GM18867 (cell line): Measurements from ENCODE around the gene LOXHD1.

Source experiments
- ATAC-seq: cut with Tn5 transposase; IDR thresholded peaks from one replicate; pipeline ENCODE4 v1.9.1; 2021; ENCODE audit warnings: mild to moderate bottlenecking, moderate library complexity; ENCODE audit not compliant: unreplicated experiment

Gene LOXHD1

GRCh38 chr18:46554406-46555080, 102.5 kb downstream of the LOXHD1 start:
- no peak for ATAC-seq

GRCh38 chr18:46550609-46551008, 106.4 kb downstream of the LOXHD1 start:
- no peak for ATAC-seq

- ATAC-seq, result no peak
These were observed 109.5 kb downstream of the LOXHD1 start for GRCh38 chr18:46547520-46547919.

GRCh38 chr18:46546111-46546640, 110.8 kb downstream of the LOXHD1 start:
- no peak for ATAC-seq

GRCh38 chr18:46542545-46542944, 114.5 kb downstream of the LOXHD1 start:
- no peak for ATAC-seq

GRCh38 chr18:46541626-46542189, 115.3 kb downstream of the LOXHD1 start:
- ATAC-seq, result no peak

- no peak for ATAC-seq
These were observed 118.6 kb downstream of the LOXHD1 start for GRCh38 chr18:46538376-46538775.

GRCh38 chr18:46536215-46536874, 120.7 kb downstream of the LOXHD1 start:
- no peak for ATAC-seq

GRCh38 chr18:46531482-46531881, 125.5 kb downstream of the LOXHD1 start:
- no peak for ATAC-seq

- ATAC-seq, result no peak
These were observed 129.0 kb downstream of the LOXHD1 start for GRCh38 chr18:46528037-46528436.

GRCh38 chr18:46519870-46520269, 137.2 kb downstream of the LOXHD1 start:
- no peak for ATAC-seq

GRCh38 chr18:46518438-46518837, 138.6 kb downstream of the LOXHD1 start:
- no peak for ATAC-seq

- ATAC-seq, result no peak
These were observed 140.5 kb downstream of the LOXHD1 start for GRCh38 chr18:46516555-46516954.

- ATAC-seq, result no peak
These were observed 146.6 kb downstream of the LOXHD1 start for GRCh38 chr18:46510386-46510785.

- ATAC-seq, result no peak
These were observed 147.5 kb downstream of the LOXHD1 start for GRCh38 chr18:46509530-46509929.

GRCh38 chr18:46506974-46507586, 149.9 kb downstream of the LOXHD1 start:
- no peak for ATAC-seq

- no peak for ATAC-seq
These were observed 154.6 kb downstream of the LOXHD1 start for GRCh38 chr18:46502444-46502843.

GRCh38 chr18:46497129-46497528, 159.9 kb downstream of the LOXHD1 start:
- no peak for ATAC-seq

- ATAC-seq, result no peak
These were observed 168.4 kb downstream of the LOXHD1 start for GRCh38 chr18:46488471-46489213.

GRCh38 chr18:46485675-46486194, 171.3 kb downstream of the LOXHD1 start:
- no peak for ATAC-seq

- ATAC-seq, result no peak
These were observed 172.0 kb downstream of the LOXHD1 start for GRCh38 chr18:46484971-46485370.
